ENCODE measurements around the gene SRA1. TPM values are rescaled to one million over a fixed set of nuclear protein-coding genes. Genes with fewer than 3 reads are reported as not detected.

SRA1 gene
- total and polyA plus RNA-seq, 2 of the 4 experiments (the other 2 are of a cell fraction), result 52.9 to 54.8 TPM

- H3K9ac ChIP-seq (ENCODE audit: low read depth, low read length), result no peak overlapping the region
- TF ChIP-seq SMC3 (IDR thresholded peaks at IDR 0.05; ENCODE audit: low read depth, low read length) (no peak), FOS (IDR thresholded peaks at IDR 0.05; ENCODE audit: low read depth, low read length) (no peak), USF2 (IDR thresholded peaks at IDR 0.05; ENCODE audit: low read depth, low read length) (no peak), RAD21 (IDR thresholded peaks at IDR 0.05; ENCODE audit: low read length) (no peak), RCOR1 (IDR thresholded peaks at IDR 0.05; ENCODE audit: insufficient replicate concordance, low read length) (no peak), RFX5 (IDR thresholded peaks at IDR 0.05; ENCODE audit: low read depth, low read length) (no peak), POLR2A (IDR thresholded peaks at IDR 0.05; ENCODE audit: low read depth, low read length) (no peak), CHD1 (IDR thresholded peaks at IDR 0.05; ENCODE audit: low read depth, low read length) (no peak), CEBPB (IDR thresholded peaks at IDR 0.05; ENCODE audit: low read depth, low read length) (no peak), NFE2L2 (IDR thresholded peaks at IDR 0.05; ENCODE audit: low read depth, low read length) (no peak), MAFK (IDR thresholded peaks at IDR 0.05; ENCODE audit: low read depth, low read length) (no peak), MAZ (IDR thresholded peaks at IDR 0.05; ENCODE audit: borderline replicate concordance, low read depth, low read length) (no peak), ELK1 (IDR thresholded peaks at IDR 0.05; ENCODE audit: borderline replicate concordance, low read depth, low read length) (no peak), MXI1 (IDR thresholded peaks at IDR 0.05; ENCODE audit: borderline replicate concordance, low read depth, low read length) (no peak)
- TF ChIP-seq, protein P1, sequence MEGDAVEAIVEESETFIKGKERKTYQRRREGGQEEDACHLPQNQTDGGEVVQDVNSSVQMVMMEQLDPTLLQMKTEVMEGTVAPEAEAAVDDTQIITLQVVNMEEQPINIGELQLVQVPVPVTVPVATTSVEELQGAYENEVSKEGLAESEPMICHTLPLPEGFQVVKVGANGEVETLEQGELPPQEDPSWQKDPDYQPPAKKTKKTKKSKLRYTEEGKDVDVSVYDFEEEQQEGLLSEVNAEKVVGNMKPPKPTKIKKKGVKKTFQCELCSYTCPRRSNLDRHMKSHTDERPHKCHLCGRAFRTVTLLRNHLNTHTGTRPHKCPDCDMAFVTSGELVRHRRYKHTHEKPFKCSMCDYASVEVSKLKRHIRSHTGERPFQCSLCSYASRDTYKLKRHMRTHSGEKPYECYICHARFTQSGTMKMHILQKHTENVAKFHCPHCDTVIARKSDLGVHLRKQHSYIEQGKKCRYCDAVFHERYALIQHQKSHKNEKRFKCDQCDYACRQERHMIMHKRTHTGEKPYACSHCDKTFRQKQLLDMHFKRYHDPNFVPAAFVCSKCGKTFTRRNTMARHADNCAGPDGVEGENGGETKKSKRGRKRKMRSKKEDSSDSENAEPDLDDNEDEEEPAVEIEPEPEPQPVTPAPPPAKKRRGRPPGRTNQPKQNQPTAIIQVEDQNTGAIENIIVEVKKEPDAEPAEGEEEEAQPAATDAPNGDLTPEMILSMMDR (conservative IDR thresholded peaks at IDR 0.05; ENCODE audit: low read depth, low read length), result no peak
- CTCF ChIA-PET, result no interaction called here
These were observed 10.6 kb upstream of the SRA1 start for GRCh38 chr5:140567871-140568270.

More at GRCh38 chr5:140567871-140568270, 10.6 kb upstream of the SRA1 start:
- Histone ChIP-seq H2BK120ac (ENCODE audit: low read depth, low read length) (no peak overlapping the region), H3K18ac (ENCODE audit: low read depth, low read length) (no peak overlapping the region), H2AK5ac (ENCODE audit: low read depth, low read length) (no peak overlapping the region), H3K23ac (ENCODE audit: low read depth, low read length) (no peak overlapping the region), H3K4me1 (ENCODE audit: control insufficient read depth, insufficient read depth, low read length) (peaks cover 8% of the 10 kb centered on the region), H3K4ac (ENCODE audit: low read depth, low read length) (no peak overlapping the region), H4K5ac (ENCODE audit: low read depth, low read length) (no peak overlapping the region), H3K56ac (ENCODE audit: extremely low read depth, insufficient read depth, low read length) (no peak overlapping the region), H3K9me3 (ENCODE audit: control insufficient read depth, insufficient read depth, low read length) (no peaks in the 10 kb centered on the region), H2AFZ (replicated peaks; ENCODE audit: low read length, poor library complexity) (no peak overlapping the region), H4K91ac (ENCODE audit: insufficient read depth, low read depth, low read length) (no peak overlapping the region), H3K36me3 (ENCODE audit: control insufficient read depth, insufficient read depth, low read length) (peaks cover 25% of the 10 kb centered on the region), H3K4me3 (ENCODE audit: insufficient read depth, low read depth, low read length) (no peak overlapping the region), H4K20me1 (ENCODE audit: insufficient read depth, low read length) (no peaks in the 10 kb centered on the region), H3K14ac (replicated peaks; ENCODE audit: low read depth, low read length) (no peak overlapping the region), H3K27me3 (ENCODE audit: control insufficient read depth, insufficient read depth, low read length) (no peaks in the 10 kb centered on the region), H3K79me1 (ENCODE audit: low read depth in 1 of 2, low read length in 2 of 2) (peaks cover 27 to 50% of the 10 kb centered on the region in 2 experiments), H3K4me2 (ENCODE audit: low read depth, low read length) (no peak overlapping the region), H2BK15ac (ENCODE audit: low read depth, low read length) (no peak overlapping the region), H2BK20ac (ENCODE audit: low read depth, low read length) (no peak overlapping the region), H2BK5ac (ENCODE audit: low read depth, low read length, poor library complexity, severe bottlenecking) (no peak overlapping the region), H3K27ac (ENCODE audit: insufficient read depth, low read length) (no peak overlapping the region), H3K9me1 (ENCODE audit: insufficient read depth, low read length) (peaks cover 19% of the 10 kb centered on the region), H2AK9ac (replicated peaks; ENCODE audit: low read depth, low read length, poor library complexity) (no peak overlapping the region), H4K8ac (ENCODE audit: low read depth in 2 of 2, low read length in 2 of 2) (no peak overlapping the region)
- POLR2A ChIA-PET (ENCODE audit: unreplicated experiment), result no interaction called here
- BruUV-seq (replicated peaks), result no TSS peak
- intact Hi-C loops (cut with micrococcal nuclease), result no loop called here
- ATAC-seq (ENCODE audit: low read depth) (no peak), DNase-seq (no peak)
- dilution Hi-C loops (cut with HindIII; ENCODE audit: low sequenced_read_pairs, unreplicated experiment), result no loop called here
- in situ Hi-C loops (cut with MboI; ENCODE audit: low sequenced_read_pairs), result no loop called here
- WGBS, 2 experiments (ENCODE audit: extremely low coverage in 2 of 2, insufficient read length in 1 of 2), result 97% methylated on average over 9 of the region's 13 CpGs; no CpG with 5 or more reads in 1 of the 2 experiments

Data from IMR-90 (cell line).